ENCODE results near the gene SERPINA6.
A peak's percentile ranks its signal among the peaks of the same experiment; 100 is the strongest.
"Not testable (repeated sequence)": the region's sequence is repeated elsewhere in the genome, so short reads cannot be mapped to it uniquely, and the experiment has no call there.

Gene SERPINA6

GRCh38 chr14:94354638-94355185 lies 31.6 kb upstream of the SERPINA6 start:
- DNase-seq (ENCODE audit: low read depth): no peak
- H3K4me3 ChIP-seq (ENCODE audit: low read length): no peak overlapping the region
- TF ChIP-seq CTCF (conservative IDR thresholded peaks at IDR 0.05; ENCODE audit: low read depth, low read length): no peak

GRCh38 chr14:94354190-94354589 lies 31.1 kb upstream of the SERPINA6 start:
- DNase-seq (ENCODE audit: low read depth); H3K4me3 ChIP-seq (ENCODE audit: low read length): not testable (repeated sequence)

- no peak for TF ChIP-seq CTCF (conservative IDR thresholded peaks at IDR 0.05; ENCODE audit: low read depth, low read length)
- no peak overlapping the region for H3K4me3 ChIP-seq (ENCODE audit: low read length)
- no peak for DNase-seq (ENCODE audit: low read depth)
Measured at GRCh38 chr14:94349276-94349675, 26.1 kb upstream of the SERPINA6 start.

- TF ChIP-seq CTCF (conservative IDR thresholded peaks at IDR 0.05; ENCODE audit: low read depth, low read length): no peak
- H3K4me3 ChIP-seq (ENCODE audit: low read length): no peak overlapping the region
- DNase-seq (ENCODE audit: low read depth): no peak
Measured at GRCh38 chr14:94348836-94349235, 25.7 kb upstream of the SERPINA6 start.

GRCh38 chr14:94346841-94347240 lies 23.7 kb upstream of the SERPINA6 start:
- H3K4me3 ChIP-seq (ENCODE audit: low read length): no peak overlapping the region
- DNase-seq (ENCODE audit: low read depth): no peak
- TF ChIP-seq CTCF (conservative IDR thresholded peaks at IDR 0.05; ENCODE audit: low read depth, low read length): no peak

- H3K4me3 ChIP-seq (ENCODE audit: low read length); DNase-seq (ENCODE audit: low read depth): not testable (repeated sequence)
Measured at GRCh38 chr14:94346065-94346786, 23.1 kb upstream of the SERPINA6 start.

GRCh38 chr14:94345344-94346064 lies 22.4 kb upstream of the SERPINA6 start:
- TF ChIP-seq CTCF (conservative IDR thresholded peaks at IDR 0.05; ENCODE audit: low read depth, low read length): no peak
- H3K4me3 ChIP-seq (ENCODE audit: low read length): no peak overlapping the region
- peak; percentile 33 for DNase-seq (ENCODE audit: low read depth)

- DNase-seq (ENCODE audit: low read depth): no peak
Measured at GRCh38 chr14:94344389-94344788, 21.3 kb upstream of the SERPINA6 start.

More at GRCh38 chr14:94344389-94344788, 21.3 kb upstream of the SERPINA6 start:
- TF ChIP-seq CTCF (conservative IDR thresholded peaks at IDR 0.05; ENCODE audit: low read depth, low read length): no peak
- H3K4me3 ChIP-seq (ENCODE audit: low read length): no peak overlapping the region
